Superior temporal gyrus (tissue), 1 donor: ENCODE measurements around the gene FXYD6.

ENCODE experiments used
- DNase-seq: peaks from one replicate; pipeline ENCODE4 v3.0.0-alpha.2; 2016; ENCODE audit errors: extremely low spot score

Gene FXYD6

GRCh38 chr11:117830674-117831351, 45.6 kb downstream of the FXYD6 start:
- DNase-seq = no peak

- DNase-seq = no peak
Observed at GRCh38 chr11:117830072-117830471, 46.4 kb downstream of the FXYD6 start.

- no peak for DNase-seq
Observed at GRCh38 chr11:117829369-117829725, 47.1 kb downstream of the FXYD6 start.

- DNase-seq = no peak
Observed at GRCh38 chr11:117828611-117829368, 47.7 kb downstream of the FXYD6 start.

- DNase-seq = no peak
Observed at GRCh38 chr11:117827521-117828511, 48.6 kb downstream of the FXYD6 start.

GRCh38 chr11:117826832-117827231, 49.6 kb downstream of the FXYD6 start:
- no peak for DNase-seq

GRCh38 chr11:117826190-117826570, 50.3 kb downstream of the FXYD6 start:
- no peak for DNase-seq

- no peak for DNase-seq
Observed at GRCh38 chr11:117825538-117826189, 50.8 kb downstream of the FXYD6 start.

GRCh38 chr11:117824571-117825537, 51.6 kb downstream of the FXYD6 start, which contains the start of gene FXYD2:
FXYD2 (minus strand) TSS chr11:117824744; CDS start chr11:117824678, 66 bp downstream.
- DNase-seq = no peak

- DNase-seq = no peak
Observed at GRCh38 chr11:117823946-117824420, 52.5 kb downstream of the FXYD6 start.

GRCh38 chr11:117823294-117823945, 53.0 kb downstream of the FXYD6 start:
- DNase-seq = no peak

- no peak for DNase-seq
Observed at GRCh38 chr11:117822074-117823033, 54.1 kb downstream of the FXYD6 start.

GRCh38 chr11:117821431-117821830, 55.0 kb downstream of the FXYD6 start:
- no peak for DNase-seq

- no peak for DNase-seq
Observed at GRCh38 chr11:117820516-117820915, 55.9 kb downstream of the FXYD6 start.

GRCh38 chr11:117820071-117820470, 56.4 kb downstream of the FXYD6 start:
- DNase-seq = no peak

- peak; percentile 73 for DNase-seq
Observed at GRCh38 chr11:117819096-117820040, 57.1 kb downstream of the FXYD6 start.
